ENCODE data around the gene KCNJ9. TPM values are rescaled to one million over a fixed set of nuclear protein-coding genes. Genes with fewer than 3 reads are reported as not detected.
A peak's percentile ranks its signal among the peaks of the same experiment; 100 is the strongest.

KCNJ9 gene
- total RNA-seq, 1 donor, result not detected

DNA sequence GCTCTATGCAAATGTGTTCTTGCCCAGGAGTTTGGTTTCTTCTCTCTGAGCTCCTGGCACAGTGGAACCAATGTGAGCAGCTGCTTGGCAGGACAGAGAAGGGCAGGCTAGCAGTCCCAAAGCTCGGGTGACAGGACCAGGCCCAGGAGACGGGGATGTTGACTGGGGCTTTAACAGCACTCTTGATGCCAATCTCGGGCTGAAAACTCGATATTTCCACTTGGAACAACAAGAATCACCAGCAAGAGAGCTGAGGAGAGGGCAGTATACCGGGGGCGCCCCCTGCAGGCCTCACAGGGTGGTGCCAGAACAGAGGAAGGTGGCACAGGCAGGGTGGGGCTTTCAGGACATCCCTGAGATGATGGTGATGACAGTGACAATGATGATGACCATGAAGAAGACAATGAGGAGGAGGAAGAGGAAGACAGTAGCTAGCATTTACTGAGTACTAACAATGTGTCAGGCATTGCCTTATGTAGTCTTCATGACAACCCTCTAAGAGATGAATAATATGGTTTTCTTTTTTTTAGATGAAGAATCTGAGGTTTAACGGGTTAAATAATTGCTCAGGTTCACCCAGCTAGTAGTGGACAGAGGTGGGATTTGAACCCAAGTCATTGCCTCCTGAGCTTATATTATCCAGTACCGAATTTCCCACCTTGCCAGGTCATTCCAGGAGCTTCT lies 2.7 kb upstream of the KCNJ9 start:
- Histone ChIP-seq H3K4me3 (ENCODE audit: insufficient read depth, low read length) (no peak overlapping the region), H2AFZ (ENCODE audit: low read length) (no peak overlapping the region), H3K79me2 (ENCODE audit: insufficient read depth, low read length) (no peaks in the 10 kb centered on the region), H4K20me1 (ENCODE audit: insufficient read depth, low read length) (no peaks in the 10 kb centered on the region), H3K36me3 (ENCODE audit: insufficient read depth, low read length) (no peaks in the 10 kb centered on the region), H3K27me3 (ENCODE audit: insufficient read depth, low read length) (peaks cover 61% of the 10 kb centered on the region), H3K4me2 (ENCODE audit: insufficient read depth, low read length) (no peak overlapping the region), H3K4me1 (ENCODE audit: insufficient read depth, low read length) (peaks cover 4% of the 10 kb centered on the region), H3K9me3 (ENCODE audit: low read depth, low read length) (no peaks in the 10 kb centered on the region), H3K27ac (ENCODE audit: low read depth, low read length) (no peak overlapping the region)
- TF ChIP-seq, protein P1, sequence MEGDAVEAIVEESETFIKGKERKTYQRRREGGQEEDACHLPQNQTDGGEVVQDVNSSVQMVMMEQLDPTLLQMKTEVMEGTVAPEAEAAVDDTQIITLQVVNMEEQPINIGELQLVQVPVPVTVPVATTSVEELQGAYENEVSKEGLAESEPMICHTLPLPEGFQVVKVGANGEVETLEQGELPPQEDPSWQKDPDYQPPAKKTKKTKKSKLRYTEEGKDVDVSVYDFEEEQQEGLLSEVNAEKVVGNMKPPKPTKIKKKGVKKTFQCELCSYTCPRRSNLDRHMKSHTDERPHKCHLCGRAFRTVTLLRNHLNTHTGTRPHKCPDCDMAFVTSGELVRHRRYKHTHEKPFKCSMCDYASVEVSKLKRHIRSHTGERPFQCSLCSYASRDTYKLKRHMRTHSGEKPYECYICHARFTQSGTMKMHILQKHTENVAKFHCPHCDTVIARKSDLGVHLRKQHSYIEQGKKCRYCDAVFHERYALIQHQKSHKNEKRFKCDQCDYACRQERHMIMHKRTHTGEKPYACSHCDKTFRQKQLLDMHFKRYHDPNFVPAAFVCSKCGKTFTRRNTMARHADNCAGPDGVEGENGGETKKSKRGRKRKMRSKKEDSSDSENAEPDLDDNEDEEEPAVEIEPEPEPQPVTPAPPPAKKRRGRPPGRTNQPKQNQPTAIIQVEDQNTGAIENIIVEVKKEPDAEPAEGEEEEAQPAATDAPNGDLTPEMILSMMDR (IDR thresholded peaks at IDR 0.05; ENCODE audit: extremely low read depth, low read depth, low read length), result peak; percentile 90
- DNase-seq (ENCODE audit: insufficient read length, low spot score, missing footprints), result peak; percentile 92

DNA sequence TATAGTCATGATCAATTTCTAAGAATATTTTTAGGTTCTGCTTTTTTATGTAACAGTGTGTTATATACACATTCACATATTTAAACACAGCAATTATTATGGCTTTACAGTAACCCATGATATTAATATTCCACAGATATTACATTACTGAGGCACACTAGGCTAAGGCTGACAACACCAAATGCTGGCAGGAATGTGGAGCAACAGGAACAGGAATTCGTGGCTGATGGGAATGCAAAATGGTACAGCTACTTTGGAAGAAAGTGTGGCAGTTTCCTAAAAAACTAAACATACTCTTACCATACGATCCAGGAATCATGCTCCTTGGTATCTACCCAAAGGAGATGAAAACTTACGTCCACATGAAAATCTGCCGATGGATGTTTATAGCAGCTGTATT lies 1.9 kb upstream of the KCNJ9 start:
- Histone ChIP-seq H2AFZ (ENCODE audit: low read length) (no peak overlapping the region), H3K36me3 (ENCODE audit: insufficient read depth, low read length) (no peaks in the 10 kb centered on the region), H3K79me2 (ENCODE audit: insufficient read depth, low read length) (no peaks in the 10 kb centered on the region), H3K27ac (ENCODE audit: low read depth, low read length) (no peak overlapping the region), H4K20me1 (ENCODE audit: insufficient read depth, low read length) (no peaks in the 10 kb centered on the region), H3K9me3 (ENCODE audit: low read depth, low read length) (no peaks in the 10 kb centered on the region), H3K27me3 (ENCODE audit: insufficient read depth, low read length) (peaks cover 66% of the 10 kb centered on the region), H3K4me1 (ENCODE audit: insufficient read depth, low read length) (peaks cover 4% of the 10 kb centered on the region), H3K4me3 (ENCODE audit: insufficient read depth, low read length) (no peak overlapping the region), H3K4me2 (ENCODE audit: insufficient read depth, low read length) (no peak overlapping the region)
- peak; percentile 49 for DNase-seq (ENCODE audit: insufficient read length, low spot score, missing footprints)
- TF ChIP-seq, protein P1 (IDR thresholded peaks at IDR 0.05; ENCODE audit: extremely low read depth, low read depth, low read length), result peak; percentile 5

DNA sequence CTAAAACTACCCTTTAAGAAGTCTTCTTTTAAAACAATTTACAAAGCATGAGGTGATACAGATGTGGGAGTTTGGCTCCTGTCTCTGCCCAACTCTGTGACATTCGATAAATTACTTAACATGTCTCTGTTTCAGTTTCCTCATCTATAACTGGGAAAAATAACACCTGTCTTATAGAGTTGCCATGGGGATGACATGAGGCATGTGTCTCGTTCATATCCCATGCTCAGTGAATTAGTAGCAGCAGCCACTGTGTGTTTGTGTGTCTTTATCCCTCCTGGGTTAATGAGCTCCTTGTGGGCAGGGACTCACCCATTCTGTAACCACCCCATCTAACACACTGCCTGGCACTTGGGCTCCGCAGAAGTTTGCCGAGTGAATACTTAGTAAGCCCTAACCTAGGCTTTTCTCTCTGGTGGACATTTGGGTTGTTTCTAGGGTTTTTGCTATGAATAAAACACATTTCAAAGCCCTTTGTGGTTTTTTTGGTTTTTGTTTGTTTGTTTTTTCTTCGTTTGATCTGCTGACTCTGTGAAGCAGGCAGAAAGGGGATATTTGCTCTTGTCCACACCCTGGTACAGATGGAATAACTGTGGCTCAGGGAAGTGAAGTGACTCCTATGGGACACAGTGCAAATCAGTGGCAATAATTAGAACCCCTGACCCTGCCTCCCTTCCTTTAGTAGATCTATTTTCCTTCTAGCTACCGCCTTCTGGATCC lies 797 bp upstream of the KCNJ9 start:
- H4K20me1 ChIP-seq (ENCODE audit: insufficient read depth, low read length), result no peaks in the 10 kb centered on the region
- peak; percentile 74 for DNase-seq (ENCODE audit: insufficient read length, low spot score, missing footprints)
- H3K4me1 ChIP-seq (ENCODE audit: insufficient read depth, low read length), result peaks cover 4% of the 10 kb centered on the region
- H3K4me2 ChIP-seq (ENCODE audit: insufficient read depth, low read length), result peak overlapping the region; percentile 29
- no peak overlapping the region for H3K27ac ChIP-seq (ENCODE audit: low read depth, low read length)
- TF ChIP-seq, protein P1 (IDR thresholded peaks at IDR 0.05; ENCODE audit: extremely low read depth, low read depth, low read length), result no peak
- peaks cover 64% of the 10 kb centered on the region for H3K27me3 ChIP-seq (ENCODE audit: insufficient read depth, low read length)
- H3K36me3 ChIP-seq (ENCODE audit: insufficient read depth, low read length), result no peaks in the 10 kb centered on the region
- H3K4me3 ChIP-seq (ENCODE audit: insufficient read depth, low read length), result no peak overlapping the region
- no peaks in the 10 kb centered on the region for H3K79me2 ChIP-seq (ENCODE audit: insufficient read depth, low read length)
- no peaks in the 10 kb centered on the region for H3K9me3 ChIP-seq (ENCODE audit: low read depth, low read length)
- no peak overlapping the region for H2AFZ ChIP-seq (ENCODE audit: low read length)

DNA sequence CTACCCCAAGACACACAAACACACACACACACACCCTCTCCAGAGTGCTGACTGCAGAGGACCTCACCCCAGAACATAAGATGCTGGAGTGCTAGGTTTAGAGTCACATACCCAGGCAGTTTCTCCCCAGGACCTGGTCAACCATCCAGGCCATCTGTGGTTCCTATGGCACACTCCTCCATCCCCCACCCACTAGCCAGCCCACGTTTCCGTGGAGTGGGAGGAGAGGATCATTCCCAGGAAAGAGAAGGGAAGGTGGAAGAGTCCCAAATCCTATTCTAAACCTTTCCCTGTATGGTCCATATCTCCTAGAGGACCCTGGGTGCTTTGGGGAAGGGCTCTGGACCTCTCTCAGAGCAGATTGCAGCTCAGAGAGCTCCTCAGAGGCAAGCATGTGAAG lies 1.1 kb downstream of the KCNJ9 start:
- Histone ChIP-seq H3K79me2 (ENCODE audit: insufficient read depth, low read length) (no peaks in the 10 kb centered on the region), H3K4me3 (ENCODE audit: insufficient read depth, low read length) (no peak overlapping the region), H3K36me3 (ENCODE audit: insufficient read depth, low read length) (no peaks in the 10 kb centered on the region), H3K27me3 (ENCODE audit: insufficient read depth, low read length) (peaks cover 62% of the 10 kb centered on the region), H2AFZ (ENCODE audit: low read length) (no peak overlapping the region), H3K4me1 (ENCODE audit: insufficient read depth, low read length) (peaks cover 4% of the 10 kb centered on the region), H3K27ac (ENCODE audit: low read depth, low read length) (no peak overlapping the region), H4K20me1 (ENCODE audit: insufficient read depth, low read length) (no peaks in the 10 kb centered on the region), H3K4me2 (ENCODE audit: insufficient read depth, low read length) (no peak overlapping the region), H3K9me3 (ENCODE audit: low read depth, low read length) (no peaks in the 10 kb centered on the region)
- TF ChIP-seq, protein P1 (IDR thresholded peaks at IDR 0.05; ENCODE audit: extremely low read depth, low read depth, low read length), result no peak
- peak; percentile 81 for DNase-seq (ENCODE audit: insufficient read length, low spot score, missing footprints)

Data from osteoblast (primary cell).